MCF 10A (cell line): ENCODE results near the gene RAB5B. TPM values are rescaled to one million over a fixed set of nuclear protein-coding genes. Genes with fewer than 3 reads are reported as not detected.

ENCODE experiments used
- total RNA-seq: library from RNA; stranded (reverse); gene quantifications from 2 replicates; pipeline ENCODE4 v1.2.3, GENCODE V29; 2022

RAB5B gene
- total RNA-seq, 1 experiment from 2014 or later, result 67.4 TPM

Other genes with a start within 250 kb of the RAB5B start
- 552 and 724 TPM in 2 replicates for gene CD63, start 245.1 kb upstream of the RAB5B start, total RNA-seq
- gene GDF11, start 231.0 kb upstream of the RAB5B start, total RNA-seq, result 1.9 TPM in 2 replicates
- 39.2 and 61.1 TPM in 2 replicates for gene SARNP, start 156.4 kb upstream of the RAB5B start, total RNA-seq
- gene ORMDL2, start 156.0 kb upstream of the RAB5B start, total RNA-seq, result 54.6 and 55.9 TPM in 2 replicates
- 27.3 and 29.9 TPM in 2 replicates for gene DNAJC14, start 144.5 kb upstream of the RAB5B start, total RNA-seq
- 3.3 and 3.7 TPM in 2 replicates for gene MMP19, start 131.1 kb upstream of the RAB5B start, total RNA-seq
- 50.5 and 56.5 TPM in 2 replicates for gene PYM1, start 46.2 kb upstream of the RAB5B start, total RNA-seq
- 177 and 236 TPM in 2 replicates for gene DGKA, start 42.9 kb upstream of the RAB5B start, total RNA-seq
- gene PMEL, start 8.0 kb upstream of the RAB5B start, total RNA-seq, result 0.59 TPM in 1 of 2 replicates, not detected in the other
- gene CDK2, start 7.2 kb upstream of the RAB5B start, total RNA-seq, result 17.9 and 23.8 TPM in 2 replicates
- 6.3 and 7.9 TPM in 2 replicates for gene SUOX, start 23.2 kb downstream of the RAB5B start, total RNA-seq
- gene IKZF4, start 47.0 kb downstream of the RAB5B start, total RNA-seq, result 2.4 and 3.4 TPM in 2 replicates
- gene RPS26, start 67.8 kb downstream of the RAB5B start, total RNA-seq, result 45.1 and 67.3 TPM in 2 replicates
- 1.1 and 3.7 TPM in 2 replicates for gene ERBB3, start 106.1 kb downstream of the RAB5B start, total RNA-seq
- 158 and 205 TPM in 2 replicates for gene PA2G4, start 130.5 kb downstream of the RAB5B start, total RNA-seq
- gene RPL41, start 142.6 kb downstream of the RAB5B start, total RNA-seq, result 4,675 and 4,734 TPM in 2 replicates
- 2.8 and 3.5 TPM in 2 replicates for gene ZC3H10, start 144.2 kb downstream of the RAB5B start, total RNA-seq
- 111 and 123 TPM in 2 replicates for gene ESYT1, start 154.2 kb downstream of the RAB5B start, total RNA-seq
- 46.0 and 58.0 TPM in 2 replicates for gene MYL6B, start 178.5 kb downstream of the RAB5B start, total RNA-seq
- 716 and 997 TPM in 2 replicates for gene MYL6, start 184.3 kb downstream of the RAB5B start, total RNA-seq
- gene SMARCC2, start 215.4 kb downstream of the RAB5B start, total RNA-seq, result 52.1 and 57.0 TPM in 2 replicates
- 92.1 and 108 TPM in 2 replicates for gene RNF41, start 247.8 kb downstream of the RAB5B start, total RNA-seq